ENCODE data around the gene LRRC8B.
"Not testable (repeated sequence)": the region's sequence is repeated elsewhere in the genome, so short reads cannot be mapped to it uniquely, and the experiment has no call there.

LRRC8B gene

GRCh38 chr1:89524369-89525168 lies at the start of gene LRRC8B:
Gene LRRC8B (plus strand): TSS chr1:89524829. CDS start chr1:89582651, 57,822 bp downstream.
- DNase-seq = peak; percentile 94

GRCh38 chr1:89475269-89475668 lies 49.4 kb upstream of the LRRC8B start:
- DNase-seq = no peak

- no peak for DNase-seq
Measured at GRCh38 chr1:89476072-89476471, 48.6 kb upstream of the LRRC8B start.

- DNase-seq = peak; percentile 82
Measured at GRCh38 chr1:89483010-89483756, 41.4 kb upstream of the LRRC8B start.

- DNase-seq = no peak
Measured at GRCh38 chr1:89483757-89484077, 40.9 kb upstream of the LRRC8B start.

GRCh38 chr1:89484092-89485038 lies 40.3 kb upstream of the LRRC8B start:
- no peak for DNase-seq

- DNase-seq = no peak
Measured at GRCh38 chr1:89487972-89488371, 36.7 kb upstream of the LRRC8B start.

GRCh38 chr1:89489047-89489729 lies 35.4 kb upstream of the LRRC8B start:
- DNase-seq = no peak

GRCh38 chr1:89490389-89490788 lies 34.2 kb upstream of the LRRC8B start:
- no peak for DNase-seq

GRCh38 chr1:89499320-89499719 lies 25.3 kb upstream of the LRRC8B start:
- DNase-seq = no peak

- no peak for DNase-seq
Measured at GRCh38 chr1:89502042-89502441, 22.6 kb upstream of the LRRC8B start.

GRCh38 chr1:89502895-89503294 lies 21.7 kb upstream of the LRRC8B start:
- DNase-seq = no peak

GRCh38 chr1:89503690-89504089 lies 20.9 kb upstream of the LRRC8B start:
- DNase-seq = no peak

- not testable (repeated sequence) for DNase-seq
Measured at GRCh38 chr1:89510061-89510460, 14.6 kb upstream of the LRRC8B start.

GRCh38 chr1:89512996-89513720 lies 11.5 kb upstream of the LRRC8B start:
- DNase-seq = no peak

- no peak for DNase-seq
Measured at GRCh38 chr1:89516055-89516454, 8.6 kb upstream of the LRRC8B start.

- no peak for DNase-seq
Measured at GRCh38 chr1:89518221-89518631, 6.4 kb upstream of the LRRC8B start.

GRCh38 chr1:89519779-89520358 lies 4.8 kb upstream of the LRRC8B start:
- DNase-seq = no peak

- DNase-seq = not testable (repeated sequence)
Measured at GRCh38 chr1:89521977-89522376, 2.7 kb upstream of the LRRC8B start.

- DNase-seq = no peak
Measured at GRCh38 chr1:89523572-89524368, 859 bp upstream of the LRRC8B start.
